Measurements from ENCODE around the gene PLAAT2. TPM values are rescaled to one million over a fixed set of nuclear protein-coding genes. Genes with fewer than 3 reads are reported as not detected.

The PLAAT2 gene
- total and polyA plus RNA-seq, 2 experiments from 2014 or later = 0.77 to 1.9 TPM

GRCh38 chr11:63592975-63593395 is 29.8 kb upstream of the PLAAT2 start:
- no peaks in the 10 kb centered on the region for H3K9me3 ChIP-seq (ENCODE audit: low read depth)
- DNase-seq (ENCODE audit: low spot score) = no peak
- H4K20me1 ChIP-seq (ENCODE audit: insufficient read depth, poor library complexity, severe bottlenecking) = no peaks in the 10 kb centered on the region
- H3K4me1 ChIP-seq (ENCODE audit: insufficient read depth) = no peaks in the 10 kb centered on the region
- H3K27me3 ChIP-seq = no peaks in the 10 kb centered on the region
- no peak overlapping the region for H3K4me2 ChIP-seq
- no peaks in the 10 kb centered on the region for H3K79me2 ChIP-seq
- H3K9me2 ChIP-seq (replicated peaks; ENCODE audit: insufficient read depth) = no peaks in the 10 kb centered on the region
- TF ChIP-seq EZH2phosphoT487 (IDR thresholded peaks at IDR 0.05; ENCODE audit: low read depth, severe bottlenecking, unreplicated experiment) = no peak
- TF ChIP-seq EZH2 (IDR thresholded peaks at IDR 0.05; ENCODE audit: borderline replicate concordance) = no peak
- TF ChIP-seq CTCF (IDR thresholded peaks at IDR 0.05; ENCODE audit: poor library complexity) = peak; percentile 44
- no peaks in the 10 kb centered on the region for H3K36me3 ChIP-seq (replicated peaks; ENCODE audit: insufficient read depth, low read depth)
- H3K4me3 ChIP-seq = no peak overlapping the region
- no peak overlapping the region for H3K27ac ChIP-seq
- H2AFZ ChIP-seq = no peak overlapping the region
- WGBS (ENCODE audit: low lambda C conversion rate, missing lambda C conversion rate) = 75% methylated on average over 4 of the region's 4 CpGs

GRCh38 chr11:63590024-63590788 is 27.0 kb upstream of the PLAAT2 start:
- no peak overlapping the region for H3K4me3 ChIP-seq
- H3K4me2 ChIP-seq = no peak overlapping the region
- no peaks in the 10 kb centered on the region for H3K36me3 ChIP-seq (replicated peaks; ENCODE audit: insufficient read depth, low read depth)
- TF ChIP-seq CTCF (IDR thresholded peaks at IDR 0.05; ENCODE audit: poor library complexity) (no peak), EZH2phosphoT487 (IDR thresholded peaks at IDR 0.05; ENCODE audit: low read depth, severe bottlenecking, unreplicated experiment) (no peak), EZH2 (IDR thresholded peaks at IDR 0.05; ENCODE audit: borderline replicate concordance) (no peak)
- H3K27me3 ChIP-seq = no peaks in the 10 kb centered on the region
- no peaks in the 10 kb centered on the region for H3K9me3 ChIP-seq (ENCODE audit: low read depth)
- H3K79me2 ChIP-seq = no peaks in the 10 kb centered on the region
- no peaks in the 10 kb centered on the region for H4K20me1 ChIP-seq (ENCODE audit: insufficient read depth, poor library complexity, severe bottlenecking)
- no peak overlapping the region for H3K27ac ChIP-seq
- no peaks in the 10 kb centered on the region for H3K4me1 ChIP-seq (ENCODE audit: insufficient read depth)
- 89% methylated on average over 18 of the region's 18 CpGs for WGBS (ENCODE audit: low lambda C conversion rate, missing lambda C conversion rate)
- H2AFZ ChIP-seq = no peak overlapping the region
- DNase-seq (ENCODE audit: low spot score) = no peak
- no peaks in the 10 kb centered on the region for H3K9me2 ChIP-seq (replicated peaks; ENCODE audit: insufficient read depth)

GRCh38 chr11:63589000-63589399 is 25.8 kb upstream of the PLAAT2 start:
- H3K9me2 ChIP-seq (replicated peaks; ENCODE audit: insufficient read depth) = no peaks in the 10 kb centered on the region
- H4K20me1 ChIP-seq (ENCODE audit: insufficient read depth, poor library complexity, severe bottlenecking) = no peaks in the 10 kb centered on the region
- no peak overlapping the region for H3K4me3 ChIP-seq
- H3K4me1 ChIP-seq (ENCODE audit: insufficient read depth) = no peaks in the 10 kb centered on the region
- H2AFZ ChIP-seq = no peak overlapping the region
- DNase-seq (ENCODE audit: low spot score) = no peak
- no peak overlapping the region for H3K27ac ChIP-seq
- H3K36me3 ChIP-seq (replicated peaks; ENCODE audit: insufficient read depth, low read depth) = no peaks in the 10 kb centered on the region
- no peak overlapping the region for H3K4me2 ChIP-seq
- no peaks in the 10 kb centered on the region for H3K27me3 ChIP-seq
- no peaks in the 10 kb centered on the region for H3K9me3 ChIP-seq (ENCODE audit: low read depth)
- H3K79me2 ChIP-seq = no peaks in the 10 kb centered on the region
- 75% methylated on average over 3 of the region's 3 CpGs for WGBS (ENCODE audit: low lambda C conversion rate, missing lambda C conversion rate)
- TF ChIP-seq EZH2phosphoT487 (IDR thresholded peaks at IDR 0.05; ENCODE audit: low read depth, severe bottlenecking, unreplicated experiment) (no peak), EZH2 (IDR thresholded peaks at IDR 0.05; ENCODE audit: borderline replicate concordance) (no peak), CTCF (IDR thresholded peaks at IDR 0.05; ENCODE audit: poor library complexity) (no peak)

Data from hepatocyte (in vitro differentiated cells).